Effector memory CD4-positive, alpha-beta T cell (primary cell): ENCODE data around the gene AHI1.
"Not testable (repeated sequence)": the region's sequence is repeated elsewhere in the genome, so short reads cannot be mapped to it uniquely, and the experiment has no call there.

Experiments used
- DNase-seq, 3 donors: peaks; one replicate each; pipeline ENCODE4 v3.0.0-alpha.2; 2020
- H3K27ac ChIP-seq: 2 replicates; pipeline ENCODE4 v1.7.0; 2013; ENCODE audit warnings: mild to moderate bottlenecking, low read length, moderate library complexity; ENCODE audit not compliant: insufficient read depth, poor library complexity, severe bottlenecking
- H3K27me3 ChIP-seq: replicated peaks from 2 replicates; pipeline ENCODE4 v1.7.0; 2013; ENCODE audit warnings: mild to moderate bottlenecking, low read length; ENCODE audit not compliant: insufficient read depth, control insufficient read depth, poor library complexity, severe bottlenecking
- H3K36me3 ChIP-seq: 2 replicates; pipeline ENCODE4 v1.7.0; 2013; ENCODE audit warnings: mild to moderate bottlenecking, low read length, moderate library complexity; ENCODE audit not compliant: control insufficient read depth, insufficient read depth
- H3K4me1 ChIP-seq: 2 replicates; pipeline ENCODE4 v1.7.0; 2013; ENCODE audit warnings: low read length, mild to moderate bottlenecking; ENCODE audit not compliant: control insufficient read depth, insufficient read depth, poor library complexity, severe bottlenecking
- H3K4me3 ChIP-seq: 2 replicates; pipeline ENCODE4 v1.7.0; 2013; ENCODE audit warnings: low read length, low read depth, mild to moderate bottlenecking; ENCODE audit not compliant: insufficient read depth, poor library complexity, severe bottlenecking
- H3K9me3 ChIP-seq: 2 replicates; pipeline ENCODE4 v1.7.0; 2013; ENCODE audit warnings: mild to moderate bottlenecking, low read length, moderate library complexity; ENCODE audit not compliant: control insufficient read depth

The AHI1 gene

DNA sequence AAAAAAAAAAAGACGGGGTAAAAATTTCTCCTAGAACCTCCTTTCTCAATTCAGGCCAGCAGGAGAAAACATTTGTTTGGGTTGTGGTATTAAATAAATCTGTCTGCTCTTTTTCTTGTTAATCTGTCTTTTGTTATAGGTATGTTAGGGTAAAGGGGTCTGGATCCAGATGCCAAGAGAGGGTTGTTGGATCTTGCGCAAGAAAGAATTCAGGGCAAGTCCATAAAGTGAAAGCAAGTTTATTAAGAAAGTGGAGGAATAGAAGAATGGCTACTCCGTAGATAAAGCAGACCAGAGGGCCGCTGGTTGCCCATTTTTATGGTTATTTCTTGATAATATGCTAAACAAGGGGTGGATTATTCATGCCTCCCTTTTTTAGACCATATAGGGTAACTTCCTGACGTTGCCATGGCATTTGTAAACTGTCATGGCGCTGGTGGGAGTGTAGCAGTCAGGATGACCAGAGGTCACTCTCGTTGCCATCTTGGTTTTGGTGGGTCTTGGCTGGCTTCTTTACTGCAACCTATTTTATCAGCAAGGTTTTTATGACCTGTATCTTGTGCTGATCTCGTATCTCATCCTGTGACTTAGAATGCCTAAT, 251.0 kb downstream of the AHI1 start:
- not testable (repeated sequence) for H3K9me3 ChIP-seq, DNase-seq, H3K27me3 ChIP-seq, H3K4me3 ChIP-seq, H3K36me3 ChIP-seq, H3K27ac ChIP-seq, H3K4me1 ChIP-seq

DNA sequence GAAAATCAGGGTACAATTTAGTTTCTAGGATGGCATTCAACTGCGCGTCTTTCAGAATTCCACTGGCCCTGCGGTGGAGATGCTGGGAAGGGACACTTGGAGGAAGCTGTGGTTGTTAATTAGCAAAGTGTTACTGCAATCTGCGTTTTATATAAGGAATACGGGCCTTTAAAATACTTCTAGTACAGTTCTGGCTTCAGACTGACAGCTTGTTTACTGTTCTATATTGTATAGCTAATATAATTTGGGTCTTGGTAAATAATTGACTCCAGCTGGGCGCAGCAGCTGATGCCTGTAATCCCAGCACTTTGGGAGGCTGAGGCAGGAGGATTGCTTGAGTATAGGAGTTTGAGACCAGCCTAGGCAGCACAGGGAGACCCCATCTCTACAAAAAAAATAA, 252.7 kb downstream of the AHI1 start:
- Histone ChIP-seq H3K27ac (no peak overlapping the region), H3K4me3 (no peak overlapping the region), H3K4me1 (no peaks in the 10 kb centered on the region), H3K9me3 (no peaks in the 10 kb centered on the region), H3K27me3 (no peaks in the 10 kb centered on the region), H3K36me3 (no peaks in the 10 kb centered on the region)
- no peak for DNase-seq

DNA sequence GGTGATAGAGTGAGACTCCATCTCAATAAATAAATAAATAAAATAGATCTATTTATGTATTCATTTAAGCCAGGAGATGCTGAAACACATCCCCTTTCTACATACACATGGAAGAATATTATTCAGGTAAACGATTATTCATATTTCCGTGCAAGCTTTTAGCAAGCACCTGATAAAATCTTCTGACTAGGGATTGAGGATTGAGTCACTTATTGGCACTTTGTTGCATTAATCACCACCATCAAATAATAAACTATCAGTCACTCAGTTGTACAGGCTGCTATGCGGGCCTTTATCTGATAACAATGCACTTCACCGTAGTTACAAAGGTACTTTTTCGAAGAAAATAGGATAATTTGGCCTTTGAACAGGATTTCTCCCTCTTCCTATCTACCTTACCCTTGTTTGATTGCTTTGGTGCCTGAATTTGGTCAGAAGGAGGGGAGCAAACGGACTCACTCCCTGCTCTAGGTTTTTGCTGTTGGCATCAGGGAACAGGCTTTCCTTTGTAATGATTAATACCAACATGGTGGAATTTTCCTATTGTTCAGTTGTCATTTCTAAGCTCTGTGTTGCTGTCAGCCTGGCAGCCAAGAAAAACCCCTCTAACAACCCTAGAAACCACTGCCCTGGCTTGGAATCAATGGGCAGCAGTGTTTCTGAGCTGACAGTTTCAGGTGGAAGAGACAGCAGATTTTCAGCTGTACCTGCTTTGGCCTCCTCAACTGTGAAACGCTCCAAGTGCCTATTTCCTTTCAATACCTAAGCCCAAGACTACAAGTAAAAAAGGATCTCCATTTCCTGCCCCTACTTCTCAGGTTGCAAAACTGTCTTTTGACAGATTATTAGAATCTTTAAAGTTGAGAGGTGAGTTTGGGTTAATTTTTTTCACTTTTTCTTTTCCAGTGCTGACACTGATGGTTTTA, 253.4 kb downstream of the AHI1 start:
- Histone ChIP-seq H3K36me3 (no peaks in the 10 kb centered on the region), H3K27me3 (no peaks in the 10 kb centered on the region), H3K4me3 (no peak overlapping the region), H3K4me1 (no peaks in the 10 kb centered on the region), H3K27ac (no peak overlapping the region), H3K9me3 (no peaks in the 10 kb centered on the region)
- no peak for DNase-seq

DNA sequence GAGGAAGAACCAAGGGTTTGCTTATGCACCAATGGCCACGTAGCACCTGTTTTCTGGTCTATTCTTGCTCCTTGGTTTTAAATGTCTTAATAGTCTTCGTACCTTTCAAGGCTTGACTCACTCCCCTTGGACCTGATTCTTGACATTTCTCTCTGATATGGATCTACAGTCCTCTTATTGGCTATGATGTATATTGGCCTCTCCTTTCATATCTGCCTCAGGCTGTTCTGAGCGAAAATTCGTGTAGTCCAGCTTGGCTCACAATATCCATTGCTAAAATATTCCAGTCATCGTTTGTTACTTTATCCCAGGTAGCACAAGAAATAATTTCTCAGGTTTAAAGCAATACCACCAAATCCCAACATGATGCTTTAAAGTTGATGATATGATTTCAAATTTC, 256.8 kb downstream of the AHI1 start:
- H3K27me3 ChIP-seq: no peaks in the 10 kb centered on the region
- no peaks in the 10 kb centered on the region for H3K36me3 ChIP-seq
- H3K27ac ChIP-seq: no peak overlapping the region
- H3K9me3 ChIP-seq: no peaks in the 10 kb centered on the region
- H3K4me3 ChIP-seq: no peak overlapping the region
- no peaks in the 10 kb centered on the region for H3K4me1 ChIP-seq
- no peak for DNase-seq

DNA sequence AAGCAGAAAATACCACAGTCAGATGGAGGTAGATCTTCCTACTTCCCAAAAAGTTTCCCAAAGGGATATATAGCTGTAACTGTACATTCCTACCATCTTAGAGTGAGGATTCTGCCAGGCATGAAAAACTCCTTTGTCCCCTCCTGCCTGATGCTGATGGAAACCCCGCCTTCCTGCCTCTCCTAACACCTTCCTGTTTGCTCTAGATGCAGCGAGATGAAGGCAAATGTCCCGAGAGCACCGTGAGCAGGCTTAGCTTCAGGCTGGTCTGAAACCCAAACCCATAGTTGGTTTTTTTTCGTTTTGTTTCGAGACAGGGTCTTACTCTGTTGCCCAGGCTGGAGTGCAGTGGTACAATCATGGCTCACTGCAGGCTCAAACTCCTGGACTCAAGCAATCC, 260.8 kb downstream of the AHI1 start:
- DNase-seq: no peak

DNA sequence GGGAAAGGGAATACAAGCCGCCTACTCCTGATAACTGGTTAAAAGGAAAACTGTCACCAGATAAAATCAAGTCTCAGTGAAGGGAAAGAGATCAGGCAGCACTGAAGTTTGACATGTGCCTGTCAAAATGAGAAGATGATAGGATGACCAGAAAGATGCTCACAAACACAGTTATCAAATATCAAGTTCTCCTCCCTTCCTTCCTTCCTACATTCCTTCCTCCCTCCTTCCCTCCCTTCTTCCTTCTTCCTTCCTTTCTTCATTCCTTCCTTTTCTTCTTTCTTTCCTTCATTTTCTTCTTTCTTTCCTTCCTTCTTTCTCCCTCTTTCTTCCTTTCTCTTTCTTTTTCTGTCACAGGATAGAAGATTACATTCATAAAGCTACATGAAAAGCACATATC, 261.2 kb downstream of the AHI1 start:
- no peaks in the 10 kb centered on the region for H3K36me3 ChIP-seq
- H3K4me1 ChIP-seq: no peaks in the 10 kb centered on the region
- H3K9me3 ChIP-seq: no peaks in the 10 kb centered on the region
- H3K27ac ChIP-seq: no peak overlapping the region
- no peak overlapping the region for H3K4me3 ChIP-seq
- no peaks in the 10 kb centered on the region for H3K27me3 ChIP-seq
- DNase-seq: no peak

More for the DNA sequence above, 260.8 kb downstream of the AHI1 start:
- no peaks in the 10 kb centered on the region for H3K9me3 ChIP-seq
- no peaks in the 10 kb centered on the region for H3K4me1 ChIP-seq
- H3K4me3 ChIP-seq: no peak overlapping the region
- H3K27ac ChIP-seq: no peak overlapping the region
- no peaks in the 10 kb centered on the region for H3K27me3 ChIP-seq
- H3K36me3 ChIP-seq: no peaks in the 10 kb centered on the region

DNA sequence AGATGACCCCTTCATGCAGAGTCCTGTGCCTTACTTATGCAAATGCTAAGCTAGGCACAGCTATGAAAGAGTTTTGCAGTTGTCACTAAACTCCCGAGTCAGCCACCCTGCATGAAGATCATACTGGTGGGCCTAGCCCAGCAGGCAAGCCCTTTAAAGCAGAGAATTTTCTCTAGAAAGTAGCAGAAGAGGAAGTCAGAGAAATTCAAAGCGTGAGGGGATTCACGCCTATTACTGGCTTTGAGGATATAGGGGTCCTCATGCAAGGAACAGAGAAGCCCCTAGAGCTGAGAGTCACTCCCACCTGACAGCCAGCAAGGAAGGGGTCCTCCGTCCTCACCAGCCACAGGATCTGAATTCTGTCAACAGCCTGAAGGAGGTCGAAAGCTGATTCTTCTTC, 261.8 kb downstream of the AHI1 start:
- Histone ChIP-seq H3K36me3 (no peaks in the 10 kb centered on the region), H3K27me3 (no peaks in the 10 kb centered on the region), H3K4me3 (no peak overlapping the region), H3K9me3 (no peaks in the 10 kb centered on the region), H3K27ac (no peak overlapping the region), H3K4me1 (no peaks in the 10 kb centered on the region)
- no peak for DNase-seq

DNA sequence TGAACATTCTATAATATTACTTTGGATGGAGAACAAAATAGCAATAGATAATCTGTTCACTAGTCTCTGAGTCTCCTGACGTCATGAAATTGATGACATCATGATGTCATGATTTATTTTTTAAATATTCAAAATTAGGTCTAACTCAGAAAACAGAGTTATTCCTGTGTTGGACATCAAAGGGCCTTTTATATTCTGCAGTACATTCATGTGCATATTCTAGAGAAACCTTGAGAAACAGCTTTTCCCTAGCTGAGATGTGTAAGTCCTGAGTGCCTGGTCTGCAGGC, 263.1 kb downstream of the AHI1 start:
- Histone ChIP-seq H3K4me3 (no peak overlapping the region), H3K27ac (no peak overlapping the region)
- DNase-seq: no peak

DNA sequence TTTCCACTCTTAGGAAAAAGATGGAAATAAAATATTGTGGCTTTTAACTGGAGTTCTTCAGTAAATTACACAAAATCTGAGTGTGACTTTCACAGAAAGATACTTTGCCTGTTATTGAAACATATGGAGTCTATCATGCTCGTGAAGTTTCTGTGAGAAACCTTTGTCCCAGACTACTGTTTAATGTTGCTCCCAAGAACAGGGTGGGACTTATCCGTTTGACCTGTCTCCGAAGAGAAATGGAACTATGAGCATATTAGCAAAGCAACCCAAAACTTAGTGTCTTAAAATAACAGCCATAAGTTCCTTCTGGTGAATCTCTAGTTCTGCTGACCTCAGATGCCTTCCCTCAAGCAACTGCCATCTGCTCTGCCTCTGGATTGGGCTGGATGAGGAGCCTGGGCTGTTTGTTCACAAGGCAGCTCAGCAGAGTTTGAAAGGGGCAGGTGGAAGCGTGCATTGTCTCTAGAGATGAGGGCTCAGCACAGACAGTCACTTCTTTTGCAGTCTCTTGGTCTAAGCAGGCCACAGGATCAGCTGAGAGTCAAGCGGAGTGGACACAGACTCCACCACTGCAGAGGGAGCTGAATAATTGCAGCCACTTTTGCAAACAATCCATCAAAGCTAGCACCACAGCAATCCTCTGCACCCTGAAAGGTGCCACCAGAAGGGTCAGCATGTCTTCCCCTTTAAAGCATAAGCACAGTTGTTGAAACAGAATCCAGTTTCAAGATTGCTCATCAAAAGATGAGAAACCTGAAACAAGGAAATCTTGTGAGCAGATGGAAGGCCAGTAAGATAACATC, 263.7 kb downstream of the AHI1 start:
- no peak for DNase-seq
- Histone ChIP-seq H3K27ac (no peak overlapping the region), H3K27me3 (no peaks in the 10 kb centered on the region), H3K4me1 (no peaks in the 10 kb centered on the region), H3K4me3 (no peak overlapping the region), H3K9me3 (no peaks in the 10 kb centered on the region), H3K36me3 (no peaks in the 10 kb centered on the region)

More for the DNA sequence above, 263.1 kb downstream of the AHI1 start:
- Histone ChIP-seq H3K4me1 (no peaks in the 10 kb centered on the region), H3K36me3 (no peaks in the 10 kb centered on the region), H3K27me3 (no peaks in the 10 kb centered on the region), H3K9me3 (no peaks in the 10 kb centered on the region)
